Fibroblast of the aortic adventitia (primary cell): ENCODE data around the gene CDH16. TPM values are rescaled to one million over a fixed set of nuclear protein-coding genes. Genes with fewer than 3 reads are reported as not detected.

Source experiments
- DNase-seq: peaks from one replicate; pipeline ENCODE4 v3.0.0-alpha.2; 2010; ENCODE audit warnings: low read depth
- H3K4me3 ChIP-seq: 2 replicates; pipeline ENCODE4 v1.5.1; 2011; ENCODE audit warnings: low read depth, mild to moderate bottlenecking, control low read depth, low read length, moderate library complexity
- CTCF ChIP-seq: IDR thresholded peaks from 2 replicates; pipeline ENCODE4 v1.5.1; 2011; ENCODE audit warnings: mild to moderate bottlenecking, low read length, control low read depth, inconsistent platforms; ENCODE audit not compliant: insufficient read depth
- total RNA-seq: library from RNA; depleted of rRNA; stranded (reverse); fragments of >200 nt; gene quantifications from 2 replicates; pipeline ENCODE4 v1.2.3, GENCODE V29; 2012; ENCODE audit warnings: low replicate concordance

Gene CDH16
- total RNA-seq, 1 donor: not detected

- H3K4me3 ChIP-seq: no peak overlapping the region
- TF ChIP-seq CTCF: no peak
- no peak for DNase-seq
Measured at GRCh38 chr16:66927918-66928649, 9.4 kb upstream of the CDH16 start.

- no peak for TF ChIP-seq CTCF
- DNase-seq: peak; percentile 81
- no peak overlapping the region for H3K4me3 ChIP-seq
Measured at GRCh38 chr16:66926961-66927436, 8.3 kb upstream of the CDH16 start.

GRCh38 chr16:66926171-66926947 lies 7.7 kb upstream of the CDH16 start:
- no peak overlapping the region for H3K4me3 ChIP-seq
- no peak for TF ChIP-seq CTCF
- DNase-seq: peak; percentile 36

GRCh38 chr16:66925322-66925840 lies 6.7 kb upstream of the CDH16 start, which contains the start of gene RRAD:
Gene RRAD, minus strand, starts transcription at chr16:66925535. Its CDS starts 356 bp downstream, at chr16:66925179.
- H3K4me3 ChIP-seq: peak within 1 kb of the TSS; percentile 58
- peak; percentile 64 for DNase-seq
- peak; percentile 8 for TF ChIP-seq CTCF

- TF ChIP-seq CTCF: peak; percentile 8
- DNase-seq: no peak
- H3K4me3 ChIP-seq: peak overlapping the region; percentile 58
Measured at GRCh38 chr16:66924527-66925321, 6.0 kb upstream of the CDH16 start.

GRCh38 chr16:66923866-66924265 lies 5.2 kb upstream of the CDH16 start:
- TF ChIP-seq CTCF: no peak
- H3K4me3 ChIP-seq: no peak overlapping the region
- DNase-seq: no peak
